Lower leg skin (tissue), 3 donors: ENCODE data around the gene DLD.

Experiments
- POLR2A ChIP-seq, 2 donors: fragments of 450-650 bp; IDR thresholded peaks; one replicate each; pipeline ENCODE4 v1.6.1; 2016 to 2017; ENCODE audit warnings: antibody characterized with exemption in 2 of 2, mild to moderate bottlenecking in 1 of 2, moderate library complexity in 1 of 2
- TF ChIP-seq, protein P1 (sequence below), 3 donors: fragments of 450-650 bp; IDR thresholded peaks; one replicate each; pipeline ENCODE4 v1.5.1; 2016; ENCODE audit warnings: antibody characterized with exemption in 3 of 3, mild to moderate bottlenecking in 3 of 3, moderate library complexity in 2 of 3

GRCh38 chr7:107958764-107959526 is 68.0 kb downstream of the DLD start:
- TF ChIP-seq, protein P1, sequence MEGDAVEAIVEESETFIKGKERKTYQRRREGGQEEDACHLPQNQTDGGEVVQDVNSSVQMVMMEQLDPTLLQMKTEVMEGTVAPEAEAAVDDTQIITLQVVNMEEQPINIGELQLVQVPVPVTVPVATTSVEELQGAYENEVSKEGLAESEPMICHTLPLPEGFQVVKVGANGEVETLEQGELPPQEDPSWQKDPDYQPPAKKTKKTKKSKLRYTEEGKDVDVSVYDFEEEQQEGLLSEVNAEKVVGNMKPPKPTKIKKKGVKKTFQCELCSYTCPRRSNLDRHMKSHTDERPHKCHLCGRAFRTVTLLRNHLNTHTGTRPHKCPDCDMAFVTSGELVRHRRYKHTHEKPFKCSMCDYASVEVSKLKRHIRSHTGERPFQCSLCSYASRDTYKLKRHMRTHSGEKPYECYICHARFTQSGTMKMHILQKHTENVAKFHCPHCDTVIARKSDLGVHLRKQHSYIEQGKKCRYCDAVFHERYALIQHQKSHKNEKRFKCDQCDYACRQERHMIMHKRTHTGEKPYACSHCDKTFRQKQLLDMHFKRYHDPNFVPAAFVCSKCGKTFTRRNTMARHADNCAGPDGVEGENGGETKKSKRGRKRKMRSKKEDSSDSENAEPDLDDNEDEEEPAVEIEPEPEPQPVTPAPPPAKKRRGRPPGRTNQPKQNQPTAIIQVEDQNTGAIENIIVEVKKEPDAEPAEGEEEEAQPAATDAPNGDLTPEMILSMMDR (IDR thresholded peaks at IDR 0.05) = no peak
- TF ChIP-seq POLR2A (IDR thresholded peaks at IDR 0.05) = no peak
